ENCODE results near the gene C2CD4C.
"Not testable (repeated sequence)": the region's sequence is repeated elsewhere in the genome, so short reads cannot be mapped to it uniquely, and the experiment has no call there.

Gene C2CD4C

DNA sequence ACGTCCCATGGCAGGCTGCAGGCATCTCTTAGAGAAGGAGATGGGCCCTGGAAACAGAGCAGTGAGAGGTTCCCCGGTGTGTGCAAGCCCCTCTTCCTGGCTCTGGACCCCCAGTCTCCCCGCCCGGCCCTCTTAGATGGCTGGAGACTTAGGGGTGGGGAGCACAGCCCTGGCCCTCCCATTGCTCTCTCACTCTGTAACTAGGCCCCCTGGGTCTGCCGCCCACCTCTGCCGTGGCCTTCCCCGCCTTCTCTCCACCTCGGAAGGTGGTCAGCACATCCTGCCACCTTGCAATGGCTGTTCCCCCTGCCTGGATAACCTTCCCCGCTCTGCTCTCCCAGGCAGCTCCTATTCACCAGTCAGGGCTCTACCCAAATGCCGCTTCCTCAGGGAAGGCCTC is 21.8 kb upstream of the C2CD4C start:
- H3K9me3 Mint-ChIP-seq: peaks cover 9% of the 10 kb centered on the region
- no peak for DNase-seq (ENCODE audit: low spot score)
- H3K27ac Mint-ChIP-seq: no peak overlapping the region
- peaks cover 1% of the 10 kb centered on the region for H3K36me3 Mint-ChIP-seq (ENCODE audit: low read depth)
- no peaks in the 10 kb centered on the region for H3K27me3 Mint-ChIP-seq (ENCODE audit: low read depth)
- H3K4me3 Mint-ChIP-seq: no peak overlapping the region
- no peaks in the 10 kb centered on the region for H3K4me1 Mint-ChIP-seq (ENCODE audit: low read depth)

DNA sequence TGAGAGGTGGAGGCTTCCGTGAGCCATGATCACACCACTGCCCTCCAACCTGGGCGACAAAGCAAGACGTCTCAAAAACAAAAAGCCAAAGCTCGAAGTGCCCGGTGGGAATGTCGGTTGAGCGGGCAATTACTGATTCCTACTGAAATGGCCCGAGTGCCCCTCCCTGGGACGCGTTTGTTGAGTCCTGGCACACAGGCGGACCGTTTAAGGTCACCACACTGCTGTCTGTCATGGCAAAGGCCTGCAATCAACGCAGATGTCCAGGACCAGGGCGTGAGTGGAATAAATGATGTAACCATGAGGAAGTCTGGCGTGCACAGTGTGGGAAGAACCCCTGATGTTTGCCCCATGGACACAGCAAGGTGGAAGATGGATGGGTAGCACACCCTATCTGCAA is 19.2 kb upstream of the C2CD4C start:
- no peak overlapping the region for H3K27ac Mint-ChIP-seq
- H3K27me3 Mint-ChIP-seq (ENCODE audit: low read depth): no peaks in the 10 kb centered on the region
- no peaks in the 10 kb centered on the region for H3K4me1 Mint-ChIP-seq (ENCODE audit: low read depth)
- peaks cover 9% of the 10 kb centered on the region for H3K9me3 Mint-ChIP-seq
- H3K36me3 Mint-ChIP-seq (ENCODE audit: low read depth): peaks cover 1% of the 10 kb centered on the region
- DNase-seq (ENCODE audit: low spot score): no peak
- no peak overlapping the region for H3K4me3 Mint-ChIP-seq

DNA sequence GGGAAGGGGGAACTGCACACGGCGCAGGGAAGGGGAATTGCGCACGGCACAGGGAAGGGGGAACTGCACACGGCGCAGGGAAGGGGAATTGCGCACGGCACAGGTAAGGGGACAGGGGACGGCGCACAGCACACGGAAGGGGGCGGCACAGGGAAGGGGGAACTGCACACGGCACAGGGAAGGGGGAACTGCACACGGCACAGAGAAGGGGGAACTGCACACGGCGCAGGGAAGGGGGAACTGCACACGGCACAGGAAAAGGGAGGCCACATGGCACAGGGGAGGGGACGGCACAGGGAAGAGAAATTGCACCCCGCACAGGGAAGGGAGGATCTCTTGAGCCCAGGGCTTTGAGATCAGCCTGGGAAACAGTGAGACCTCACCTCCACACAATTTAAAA is 18.7 kb upstream of the C2CD4C start:
- not testable (repeated sequence) for H3K36me3 Mint-ChIP-seq (ENCODE audit: low read depth); DNase-seq (ENCODE audit: low spot score); H3K4me1 Mint-ChIP-seq (ENCODE audit: low read depth); H3K4me3 Mint-ChIP-seq; H3K9me3 Mint-ChIP-seq; H3K27ac Mint-ChIP-seq; H3K27me3 Mint-ChIP-seq (ENCODE audit: low read depth)

DNA sequence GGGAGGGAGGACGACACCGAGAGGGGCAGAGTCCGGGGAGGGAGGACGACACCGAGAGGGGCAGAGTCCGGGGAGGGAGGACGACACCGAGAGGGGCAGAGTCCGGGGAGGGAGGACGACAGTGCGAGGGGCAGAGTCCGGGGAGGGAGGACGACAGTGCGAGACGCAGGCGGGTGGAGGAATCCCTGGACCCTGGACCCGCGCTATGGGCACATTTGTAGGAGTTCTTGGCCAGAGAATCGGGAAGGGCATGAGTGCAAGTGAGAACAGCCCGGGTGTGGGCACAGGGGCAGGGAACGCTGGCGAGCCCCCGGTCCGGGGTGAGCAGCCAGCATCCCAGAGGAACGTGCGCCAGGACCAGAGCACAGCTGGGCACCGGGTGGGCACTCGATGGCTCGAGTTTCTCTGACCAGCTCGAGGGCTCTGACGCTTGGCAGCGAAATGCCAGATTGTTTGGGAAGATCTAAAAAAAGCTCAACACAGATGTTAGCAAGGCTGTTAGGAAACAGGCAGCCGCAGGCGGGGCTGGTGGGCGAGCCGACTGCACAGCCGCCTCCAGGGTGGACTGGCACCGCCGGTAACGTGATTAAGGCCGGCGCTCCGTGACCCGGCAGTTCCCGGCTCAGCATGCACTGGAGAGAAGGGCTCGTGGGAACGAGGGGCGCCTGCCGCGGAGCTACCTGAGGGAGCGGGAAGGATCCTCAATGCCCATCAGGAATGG is 17.9 kb upstream of the C2CD4C start:
- Mint-ChIP-seq H3K27me3 (ENCODE audit: low read depth) (no peaks in the 10 kb centered on the region), H3K27ac (no peak overlapping the region), H3K9me3 (peaks cover 9% of the 10 kb centered on the region), H3K4me1 (ENCODE audit: low read depth) (no peaks in the 10 kb centered on the region), H3K4me3 (no peak overlapping the region), H3K36me3 (ENCODE audit: low read depth) (peaks cover 1% of the 10 kb centered on the region)
- no peak for DNase-seq (ENCODE audit: low spot score)

DNA sequence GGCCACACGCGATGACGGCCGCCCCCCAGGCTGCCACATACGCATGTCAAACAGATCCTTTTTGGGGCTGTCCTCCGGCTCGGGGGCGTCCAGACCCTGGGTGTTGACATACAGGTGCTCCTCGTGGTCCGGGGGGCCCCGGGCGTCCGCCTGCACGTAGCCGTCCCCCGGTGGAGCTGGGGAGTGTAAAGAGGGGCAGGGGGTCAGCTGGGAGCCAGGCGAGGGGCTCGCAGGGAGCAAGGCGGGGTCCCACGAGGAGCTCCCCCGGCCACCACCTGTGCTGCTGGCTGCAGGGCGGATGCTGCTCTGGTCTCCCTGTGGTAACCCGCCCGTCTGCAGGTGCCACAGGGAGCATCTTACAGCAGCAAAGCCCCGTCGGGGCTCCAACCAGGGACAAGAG is 16.1 kb upstream of the C2CD4C start:
- Mint-ChIP-seq H3K27me3 (ENCODE audit: low read depth) (no peaks in the 10 kb centered on the region), H3K4me1 (ENCODE audit: low read depth) (no peaks in the 10 kb centered on the region), H3K4me3 (no peak overlapping the region)

DNA sequence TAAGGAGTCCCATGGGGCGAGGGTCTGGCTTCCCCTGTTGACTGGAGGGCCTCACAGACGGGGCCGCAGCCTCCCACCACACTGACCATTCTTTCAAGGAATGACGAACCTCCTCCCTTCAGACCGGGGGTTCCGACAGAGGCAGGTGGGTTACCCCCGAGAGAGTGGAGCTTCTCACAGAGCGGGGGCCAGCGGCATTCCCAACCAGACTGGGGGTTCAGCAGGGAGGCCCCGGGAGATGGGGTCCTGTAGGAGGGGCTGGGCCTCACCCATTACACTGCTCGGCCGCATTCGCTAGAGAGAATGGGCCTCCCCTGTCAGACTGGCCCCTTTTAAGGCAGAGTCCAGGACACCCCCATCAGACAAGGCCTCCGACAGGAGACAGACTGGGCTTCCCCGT is 15.6 kb upstream of the C2CD4C start:
- no peak overlapping the region for H3K27ac Mint-ChIP-seq
- no peaks in the 10 kb centered on the region for H3K27me3 Mint-ChIP-seq (ENCODE audit: low read depth)
- no peaks in the 10 kb centered on the region for H3K4me1 Mint-ChIP-seq (ENCODE audit: low read depth)
- H3K36me3 Mint-ChIP-seq (ENCODE audit: low read depth): no peaks in the 10 kb centered on the region
- H3K4me3 Mint-ChIP-seq: no peak overlapping the region
- no peak for DNase-seq (ENCODE audit: low spot score)
- no peaks in the 10 kb centered on the region for H3K9me3 Mint-ChIP-seq

More for the DNA sequence above, 16.1 kb upstream of the C2CD4C start:
- H3K36me3 Mint-ChIP-seq (ENCODE audit: low read depth): no peaks in the 10 kb centered on the region
- DNase-seq (ENCODE audit: low spot score): no peak
- peaks cover 1% of the 10 kb centered on the region for H3K9me3 Mint-ChIP-seq
- no peak overlapping the region for H3K27ac Mint-ChIP-seq

DNA sequence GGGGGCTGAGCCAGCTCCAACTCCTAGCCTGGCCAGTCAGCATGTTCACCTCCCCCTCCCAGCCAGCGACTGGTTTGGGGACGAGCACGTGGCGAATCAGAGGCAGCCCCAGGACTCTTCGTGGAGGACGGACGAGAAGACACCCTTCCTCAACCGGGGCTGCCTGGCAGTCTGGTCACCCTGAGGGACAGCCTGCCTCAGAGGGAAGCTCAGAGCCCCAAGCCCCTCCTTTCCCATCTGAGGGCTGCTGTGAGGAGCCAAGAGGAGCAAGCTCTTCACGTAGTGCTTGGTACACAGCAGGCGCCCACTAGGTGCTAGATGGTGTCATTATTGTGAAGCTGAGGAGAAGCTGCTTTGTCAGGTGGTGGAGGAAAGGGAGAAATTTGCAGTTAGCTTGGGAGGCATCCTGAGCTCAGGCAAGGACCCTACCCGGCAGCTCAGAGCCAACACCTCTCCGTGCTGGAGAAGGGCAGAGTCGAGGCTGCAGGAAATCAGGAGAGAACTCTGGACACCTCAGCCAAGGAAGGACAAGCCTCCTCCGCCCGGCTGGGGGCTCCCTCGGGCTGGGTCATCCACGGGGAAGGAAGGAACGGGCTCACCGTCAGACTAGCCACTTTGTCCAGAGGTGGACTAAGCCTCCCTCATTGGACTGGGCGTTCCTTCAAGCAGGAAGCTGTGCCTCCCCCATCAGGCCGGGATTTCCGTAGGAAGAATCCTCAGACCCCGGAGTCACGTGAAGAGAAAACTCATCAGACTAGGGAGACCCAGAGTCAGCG is 14.9 kb upstream of the C2CD4C start:
- no peak overlapping the region for H3K27ac Mint-ChIP-seq
- no peaks in the 10 kb centered on the region for H3K4me1 Mint-ChIP-seq (ENCODE audit: low read depth)
- DNase-seq (ENCODE audit: low spot score): no peak
- H3K27me3 Mint-ChIP-seq (ENCODE audit: low read depth): no peaks in the 10 kb centered on the region
- no peak overlapping the region for H3K4me3 Mint-ChIP-seq
- H3K36me3 Mint-ChIP-seq (ENCODE audit: low read depth): no peaks in the 10 kb centered on the region
- no peaks in the 10 kb centered on the region for H3K9me3 Mint-ChIP-seq

DNA sequence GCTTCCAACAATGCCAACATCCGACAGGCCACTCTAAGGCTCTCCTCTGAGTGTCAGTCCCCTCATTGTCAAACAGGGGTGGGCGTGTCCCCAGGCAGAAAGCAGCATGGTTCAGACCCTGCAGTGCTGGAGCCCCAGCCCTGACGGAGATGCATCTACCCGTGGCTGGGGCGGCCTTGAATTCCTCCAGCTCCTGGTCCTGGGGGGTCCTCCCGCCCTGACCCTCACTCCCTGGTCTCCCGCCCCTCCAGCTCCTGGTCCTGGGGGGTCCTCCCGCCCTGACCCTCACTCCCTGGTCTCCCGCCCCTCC is 13.9 kb upstream of the C2CD4C start:
- not testable (repeated sequence) for DNase-seq (ENCODE audit: low spot score); H3K27ac Mint-ChIP-seq; H3K4me1 Mint-ChIP-seq (ENCODE audit: low read depth); H3K4me3 Mint-ChIP-seq; H3K27me3 Mint-ChIP-seq (ENCODE audit: low read depth); H3K9me3 Mint-ChIP-seq; H3K36me3 Mint-ChIP-seq (ENCODE audit: low read depth)

DNA sequence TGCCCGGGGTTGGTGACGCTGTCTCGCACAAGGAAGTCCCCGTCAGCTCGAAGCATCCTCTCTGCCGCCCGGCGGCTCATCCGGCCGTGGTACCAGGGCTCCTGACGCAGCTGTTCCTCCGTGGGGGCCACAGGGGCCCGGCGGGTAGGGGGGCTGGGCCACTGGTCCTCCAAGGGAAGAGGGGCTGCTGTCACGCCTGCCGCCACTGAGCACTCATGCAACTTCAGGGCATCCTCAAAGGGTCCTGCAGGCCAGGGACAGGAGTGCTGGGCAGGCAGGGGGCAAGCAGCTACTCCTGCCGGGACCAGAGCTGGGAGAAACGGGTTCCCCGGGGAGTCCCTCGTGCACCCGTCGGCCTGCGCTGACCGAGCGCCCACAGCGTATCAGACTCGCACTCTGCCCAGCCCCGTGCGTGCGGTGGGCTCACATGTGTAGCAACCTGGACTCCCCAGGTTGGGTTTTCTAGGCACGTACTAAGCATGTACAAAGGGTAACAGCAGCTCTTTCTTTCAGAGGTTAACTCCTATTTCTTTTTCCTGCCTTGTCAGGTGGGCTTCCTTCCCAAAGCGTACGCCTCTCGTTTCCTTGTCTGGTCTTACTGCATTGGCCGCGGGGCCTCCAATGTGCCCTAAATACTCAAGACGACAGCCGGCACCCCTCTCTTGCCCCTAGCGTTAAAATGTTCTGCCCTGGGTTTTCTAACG is 13.4 kb upstream of the C2CD4C start:
- Mint-ChIP-seq H3K27ac (no peak overlapping the region), H3K4me1 (ENCODE audit: low read depth) (no peaks in the 10 kb centered on the region), H3K9me3 (no peaks in the 10 kb centered on the region), H3K36me3 (ENCODE audit: low read depth) (no peaks in the 10 kb centered on the region), H3K4me3 (no peak overlapping the region), H3K27me3 (ENCODE audit: low read depth) (no peaks in the 10 kb centered on the region)
- DNase-seq (ENCODE audit: low spot score): no peak

DNA sequence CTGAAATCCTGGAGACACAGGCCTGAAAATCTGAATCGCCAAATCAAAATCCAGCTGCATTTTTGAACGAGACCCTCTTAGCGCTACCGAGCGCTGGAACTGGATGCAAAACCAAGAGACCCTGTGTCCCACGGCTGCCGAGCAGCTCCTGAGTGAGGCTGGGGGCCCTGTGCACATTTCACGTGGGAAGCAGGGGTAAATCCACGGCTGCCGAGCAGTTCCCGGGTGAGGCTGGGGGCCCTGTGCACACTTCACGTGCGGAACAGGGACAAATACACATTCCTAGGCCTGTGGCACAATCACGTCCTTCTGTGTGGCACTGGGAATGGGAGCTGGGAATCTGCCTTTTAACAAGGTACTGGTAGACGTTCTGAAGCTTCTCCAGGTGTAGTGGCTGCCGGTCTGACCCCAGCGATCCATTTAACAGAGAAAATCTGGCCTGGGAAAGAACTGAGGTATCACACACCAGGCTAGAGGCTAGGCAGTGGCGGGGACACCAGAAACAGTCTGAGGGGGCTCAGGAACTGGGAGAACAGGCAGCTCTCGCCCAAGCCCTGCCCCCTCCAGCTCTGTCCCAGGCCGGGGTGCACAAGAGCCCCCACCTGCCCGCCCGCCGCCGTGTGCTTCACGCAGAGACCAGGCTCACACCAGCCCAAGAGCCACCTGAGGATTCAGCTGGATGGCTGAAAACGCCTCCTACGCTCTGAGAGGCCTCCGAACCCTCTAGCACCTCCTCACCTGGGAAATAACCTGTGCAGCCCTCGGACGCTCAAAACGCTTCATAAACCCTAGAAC is 11.0 kb upstream of the C2CD4C start:
- DNase-seq (ENCODE audit: low spot score): no peak
- Mint-ChIP-seq H3K36me3 (ENCODE audit: low read depth) (no peaks in the 10 kb centered on the region), H3K27me3 (ENCODE audit: low read depth) (no peaks in the 10 kb centered on the region), H3K4me3 (no peak overlapping the region), H3K27ac (no peak overlapping the region), H3K9me3 (no peaks in the 10 kb centered on the region), H3K4me1 (ENCODE audit: low read depth) (no peaks in the 10 kb centered on the region)

DNA sequence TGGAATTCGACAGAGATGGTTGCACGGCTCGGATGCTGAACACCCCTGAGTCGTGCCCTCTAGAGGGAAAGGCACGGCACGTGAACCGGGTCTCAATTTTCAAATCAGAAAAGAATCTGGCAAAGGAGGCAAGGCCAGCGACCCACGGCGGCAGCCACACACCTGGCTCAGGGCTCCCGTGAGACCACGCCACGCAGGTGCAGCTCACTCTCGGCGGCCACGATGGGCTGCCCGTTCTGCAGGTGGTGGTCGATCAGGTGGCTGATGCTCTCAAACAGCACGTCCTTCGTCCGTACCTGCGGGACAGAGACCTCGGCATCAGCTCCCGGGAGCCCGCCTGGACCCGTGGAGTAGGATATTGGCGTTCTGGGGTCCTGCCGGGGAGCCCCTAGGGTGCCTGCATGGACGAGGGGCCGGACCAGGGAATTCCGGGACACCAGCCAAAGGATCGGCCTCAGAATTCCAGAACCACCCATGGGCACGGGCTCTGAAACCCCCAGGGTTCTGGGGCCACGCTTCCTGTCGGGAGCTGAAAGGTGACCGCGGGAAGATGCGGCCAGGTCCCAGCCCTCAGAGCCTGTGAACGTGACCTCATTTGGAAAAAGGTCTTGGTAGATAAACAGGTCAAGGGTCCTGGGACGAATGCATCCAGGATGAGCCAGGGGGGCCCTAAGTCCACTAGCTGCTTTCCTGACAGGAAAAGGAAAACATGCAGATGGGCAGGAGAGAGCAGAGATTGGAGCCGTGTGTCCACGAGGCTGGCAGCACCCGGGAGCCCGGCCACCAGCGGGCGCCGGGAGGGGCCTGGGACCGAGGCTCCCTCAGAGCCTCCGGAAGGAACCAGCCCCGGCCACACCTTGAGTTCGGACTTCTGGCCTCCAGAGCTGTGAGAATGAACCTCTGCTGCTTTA is 10.1 kb upstream of the C2CD4C start:
- H3K36me3 Mint-ChIP-seq (ENCODE audit: low read depth): no peaks in the 10 kb centered on the region
- no peaks in the 10 kb centered on the region for H3K4me1 Mint-ChIP-seq (ENCODE audit: low read depth)
- no peaks in the 10 kb centered on the region for H3K9me3 Mint-ChIP-seq
- no peak for DNase-seq (ENCODE audit: low spot score)
- H3K4me3 Mint-ChIP-seq: no peak overlapping the region
- H3K27ac Mint-ChIP-seq: no peak overlapping the region
- H3K27me3 Mint-ChIP-seq (ENCODE audit: low read depth): no peaks in the 10 kb centered on the region

DNA sequence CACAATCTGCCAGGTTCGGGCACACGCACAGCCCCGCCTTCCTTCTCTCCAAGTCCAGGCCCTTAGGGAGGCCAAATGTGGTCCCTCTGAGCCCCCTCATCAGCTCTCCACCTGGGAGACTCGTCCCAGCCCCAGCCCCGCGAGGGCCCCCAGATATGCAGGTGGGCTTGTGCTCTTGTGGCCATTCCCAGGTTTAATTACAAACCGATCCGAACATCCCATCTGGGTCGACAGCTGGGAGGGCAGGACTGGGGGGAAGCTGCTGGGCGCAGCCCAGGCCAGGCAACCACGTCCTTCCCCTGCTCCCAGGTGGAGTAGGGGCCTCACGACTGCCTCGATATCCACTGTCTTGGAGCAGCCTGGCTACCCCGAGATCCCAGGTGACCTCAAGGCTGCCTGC is 7.5 kb upstream of the C2CD4C start:
- no peak for DNase-seq (ENCODE audit: low spot score)
- no peak overlapping the region for H3K27ac Mint-ChIP-seq
- no peaks in the 10 kb centered on the region for H3K27me3 Mint-ChIP-seq (ENCODE audit: low read depth)
- no peaks in the 10 kb centered on the region for H3K9me3 Mint-ChIP-seq
- no peaks in the 10 kb centered on the region for H3K4me1 Mint-ChIP-seq (ENCODE audit: low read depth)
- no peak overlapping the region for H3K4me3 Mint-ChIP-seq
- H3K36me3 Mint-ChIP-seq (ENCODE audit: low read depth): no peaks in the 10 kb centered on the region

DNA sequence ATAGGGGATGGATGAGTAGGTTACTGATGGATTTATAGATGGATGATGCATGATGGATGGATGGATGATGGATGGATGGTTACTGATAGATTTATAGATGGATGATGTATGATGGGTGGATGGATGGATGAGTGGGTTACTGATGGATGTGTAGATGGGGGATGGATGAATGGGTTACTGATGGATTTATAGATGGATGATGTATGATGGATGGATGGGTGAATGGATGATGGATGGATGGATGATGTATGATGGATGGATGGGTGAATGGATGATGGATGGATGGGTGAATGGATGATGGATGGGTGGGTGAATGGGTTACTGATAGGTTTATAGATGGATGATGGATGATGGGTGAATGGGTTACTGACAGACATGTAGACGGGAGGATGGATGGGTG is 6.3 kb upstream of the C2CD4C start:
- no peak for DNase-seq (ENCODE audit: low spot score)
- Mint-ChIP-seq H3K36me3 (ENCODE audit: low read depth) (no peaks in the 10 kb centered on the region), H3K4me1 (ENCODE audit: low read depth) (no peaks in the 10 kb centered on the region), H3K9me3 (no peaks in the 10 kb centered on the region), H3K27ac (no peak overlapping the region), H3K27me3 (ENCODE audit: low read depth) (peaks cover 2% of the 10 kb centered on the region), H3K4me3 (no peak overlapping the region)
